Smooth muscle cell (in vitro differentiated cells): ENCODE measurements around the gene BHMT. TPM values are rescaled to one million over a fixed set of nuclear protein-coding genes. Genes with fewer than 3 reads are reported as not detected.
"Not testable (repeated sequence)": the region's sequence is repeated elsewhere in the genome, so short reads cannot be mapped to it uniquely, and the experiment has no call there.

Experiments used
- DNase-seq: peaks from one replicate; lab custom pipeline; 2025; ENCODE audit not compliant: unreplicated experiment; lab: John Stamatoyannopoulos, UW
- H2AFZ ChIP-seq: fragments of 200-600 bp; sonication (generic); 2 replicates; pipeline ENCODE4 v1.6.0; 2016; ENCODE audit warnings: antibody characterized with exemption, low read depth, mild to moderate bottlenecking
- H3F3A ChIP-seq: fragments of 200-600 bp; sonication (generic); 2 replicates; pipeline ENCODE4 v1.6.0; 2017; ENCODE audit warnings: antibody characterized with exemption, low read depth
- H3K27ac ChIP-seq: fragments of 200-600 bp; sonication (generic); 2 replicates; pipeline ENCODE4 v1.5.1; 2016; ENCODE audit warnings: low read depth, mild to moderate bottlenecking
- H3K27me3 ChIP-seq: fragments of 200-600 bp; sonication (generic); 2 replicates; pipeline ENCODE4 v1.6.1; 2016; ENCODE audit warnings: low read depth, mild to moderate bottlenecking
- H3K36me3 ChIP-seq: fragments of 200-600 bp; sonication (generic); 2 replicates; pipeline ENCODE4 v1.5.1; 2016; ENCODE audit warnings: low read depth
- H3K4me1 ChIP-seq: fragments of 200-600 bp; sonication (generic); 2 replicates; pipeline ENCODE4 v1.5.1; 2016; ENCODE audit warnings: low read depth
- H3K4me2 ChIP-seq: fragments of 200-600 bp; sonication (generic); 2 replicates; pipeline ENCODE4 v1.6.0; 2016; ENCODE audit warnings: mild to moderate bottlenecking
- H3K4me3 ChIP-seq: fragments of 200-600 bp; sonication (generic); 2 replicates; pipeline ENCODE4 v1.5.1; 2016; ENCODE audit warnings: mild to moderate bottlenecking
- H3K79me2 ChIP-seq: fragments of 200-600 bp; sonication (generic); 2 replicates; pipeline ENCODE4 v1.6.0; 2016; ENCODE audit warnings: low read depth, mild to moderate bottlenecking
- H3K9ac ChIP-seq: fragments of 200-600 bp; sonication (generic); 2 replicates; pipeline ENCODE4 v1.6.0; 2016; ENCODE audit warnings: low read depth
- H3K9me3 ChIP-seq: fragments of 200-600 bp; sonication (generic); replicated peaks from 2 replicates; pipeline ENCODE4 v1.5.1; 2016; ENCODE audit warnings: low read depth
- H4K20me1 ChIP-seq: fragments of 200-600 bp; sonication (generic); 2 replicates; pipeline ENCODE4 v1.6.0; 2016; ENCODE audit warnings: low read depth
- WGBS: methylation state at CpG from one replicate; pipeline ENCODE4 v1.1.7; 2016; ENCODE audit warnings: low lambda C conversion rate; 5-methylcytosine and 5-hydroxymethylcytosine counted together
- polyA plus RNA-seq: library from polyadenylated mRNA; unstranded; fragments of >200 nt; fragmentation: Nextera tagmentation; extraction: Ambion mirVana; gene quantifications from 2 replicates; pipeline ENCODE4 v1.2.1, GENCODE V29; 2016
- total RNA-seq: library from RNA; depleted of rRNA; stranded (reverse); fragments of >200 nt; gene quantifications from 2 replicates; pipeline ENCODE4 v1.2.3, GENCODE V29; 2014
- TF ChIP-seq, protein P1 (sequence below): fragments of 200-600 bp; sonication (generic); IDR thresholded peaks from 2 replicates; pipeline ENCODE4 v1.5.1; 2017; ENCODE audit warnings: borderline replicate concordance, mild to moderate bottlenecking, antibody characterized with exemption; ENCODE audit not compliant: insufficient read depth, poor library complexity, severe bottlenecking

BHMT gene
- total and polyA plus RNA-seq, 2 experiments from 2014 or later = not detected

DNA sequence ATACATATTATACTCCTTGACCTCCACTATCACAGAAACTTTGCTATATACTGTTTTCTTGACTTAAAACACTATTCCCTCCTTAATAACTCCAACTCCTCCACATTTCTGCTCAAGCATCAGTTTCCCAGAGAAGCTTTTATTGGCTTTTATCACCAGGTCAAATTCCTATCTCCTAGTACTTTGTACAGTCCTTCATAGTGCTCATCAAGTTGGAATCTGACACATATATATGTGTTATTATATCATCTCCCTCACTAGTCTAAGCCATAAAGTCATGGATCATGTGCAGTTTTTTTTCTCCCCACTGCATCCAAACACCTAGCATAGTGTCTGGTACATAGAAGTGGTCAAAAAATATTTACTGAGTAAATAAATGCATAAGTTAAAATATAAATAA, 59.1 kb downstream of the BHMT start:
- TF ChIP-seq, protein P1, sequence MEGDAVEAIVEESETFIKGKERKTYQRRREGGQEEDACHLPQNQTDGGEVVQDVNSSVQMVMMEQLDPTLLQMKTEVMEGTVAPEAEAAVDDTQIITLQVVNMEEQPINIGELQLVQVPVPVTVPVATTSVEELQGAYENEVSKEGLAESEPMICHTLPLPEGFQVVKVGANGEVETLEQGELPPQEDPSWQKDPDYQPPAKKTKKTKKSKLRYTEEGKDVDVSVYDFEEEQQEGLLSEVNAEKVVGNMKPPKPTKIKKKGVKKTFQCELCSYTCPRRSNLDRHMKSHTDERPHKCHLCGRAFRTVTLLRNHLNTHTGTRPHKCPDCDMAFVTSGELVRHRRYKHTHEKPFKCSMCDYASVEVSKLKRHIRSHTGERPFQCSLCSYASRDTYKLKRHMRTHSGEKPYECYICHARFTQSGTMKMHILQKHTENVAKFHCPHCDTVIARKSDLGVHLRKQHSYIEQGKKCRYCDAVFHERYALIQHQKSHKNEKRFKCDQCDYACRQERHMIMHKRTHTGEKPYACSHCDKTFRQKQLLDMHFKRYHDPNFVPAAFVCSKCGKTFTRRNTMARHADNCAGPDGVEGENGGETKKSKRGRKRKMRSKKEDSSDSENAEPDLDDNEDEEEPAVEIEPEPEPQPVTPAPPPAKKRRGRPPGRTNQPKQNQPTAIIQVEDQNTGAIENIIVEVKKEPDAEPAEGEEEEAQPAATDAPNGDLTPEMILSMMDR = no peak
- DNase-seq = no peak

DNA sequence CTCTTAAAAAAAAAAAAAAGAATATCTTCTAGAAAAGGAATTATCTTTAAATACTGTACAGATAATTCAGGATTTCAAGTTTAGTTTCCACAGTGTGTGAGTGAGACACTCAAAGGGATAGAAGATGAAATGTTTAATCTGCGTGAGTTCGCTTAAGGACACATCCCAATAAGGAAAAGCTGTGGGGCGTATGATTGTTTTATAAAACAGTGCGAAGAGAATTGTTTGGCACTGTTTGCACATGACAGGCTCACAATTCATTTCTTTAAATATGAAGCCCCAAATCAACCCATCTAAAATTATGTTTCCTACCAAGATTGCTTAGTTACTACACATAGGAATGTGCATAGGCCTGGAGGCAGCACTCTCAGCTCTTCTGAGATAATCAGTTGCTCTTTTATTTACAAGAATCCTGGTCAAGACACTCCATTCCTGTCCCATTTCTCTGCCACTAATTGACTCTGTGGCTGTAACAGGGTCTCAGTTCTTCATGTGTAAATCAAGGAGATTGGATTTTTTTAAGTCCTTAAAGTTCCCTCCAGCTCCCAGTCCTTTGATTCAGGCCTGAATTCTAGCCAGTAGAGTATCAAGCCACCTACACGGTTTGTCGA, 60.1 kb downstream of the BHMT start:
- Histone ChIP-seq H2AFZ (no peak overlapping the region), H4K20me1 (no peaks in the 10 kb centered on the region), H3K79me2 (no peaks in the 10 kb centered on the region), H3K4me2 (no peak overlapping the region), H3K36me3 (no peaks in the 10 kb centered on the region), H3K9ac (no peak overlapping the region), H3K27me3 (no peaks in the 10 kb centered on the region), H3K4me3 (no peak overlapping the region), H3K9me3 (no peaks in the 10 kb centered on the region), H3K27ac (no peak overlapping the region), H3K4me1 (peaks cover 4% of the 10 kb centered on the region), H3F3A (no peaks in the 10 kb centered on the region)
- TF ChIP-seq, protein P1 = no peak
- WGBS = 84% methylated on average over 6 of the region's 6 CpGs
- no peak for DNase-seq

More for the DNA sequence above, 59.1 kb downstream of the BHMT start:
- H3K27me3 ChIP-seq = no peaks in the 10 kb centered on the region
- no peak overlapping the region for H2AFZ ChIP-seq
- no peaks in the 10 kb centered on the region for H4K20me1 ChIP-seq
- peaks cover 4% of the 10 kb centered on the region for H3K4me1 ChIP-seq
- no peak overlapping the region for H3K4me3 ChIP-seq
- no peaks in the 10 kb centered on the region for H3F3A ChIP-seq
- no peaks in the 10 kb centered on the region for H3K36me3 ChIP-seq
- no peak overlapping the region for H3K9ac ChIP-seq
- H3K9me3 ChIP-seq = no peaks in the 10 kb centered on the region
- no peaks in the 10 kb centered on the region for H3K79me2 ChIP-seq
- no peak overlapping the region for H3K27ac ChIP-seq
- H3K4me2 ChIP-seq = no peak overlapping the region

DNA sequence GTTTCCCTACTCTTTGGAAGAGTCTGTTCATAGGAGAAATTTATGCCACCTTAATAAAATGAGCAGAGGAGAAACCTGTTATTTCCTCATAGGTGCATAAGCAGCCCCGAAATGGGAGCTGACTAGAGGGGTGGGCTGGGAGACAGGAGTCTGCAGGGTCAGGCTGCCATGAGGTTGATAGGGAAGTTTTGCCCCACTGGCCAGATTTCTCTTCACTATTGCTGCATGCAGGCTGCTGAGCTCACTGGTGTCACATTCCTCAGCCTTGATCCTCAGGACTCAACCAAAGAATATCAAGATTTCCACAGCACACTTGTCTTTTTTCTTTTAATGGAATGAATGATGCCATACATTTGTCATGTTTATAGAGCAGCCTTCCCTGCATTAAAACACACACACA, 60.7 kb downstream of the BHMT start:
- no peak overlapping the region for H3K4me3 ChIP-seq
- 75% methylated on average over 1 of the region's 1 CpG for WGBS
- no peak for DNase-seq
- H3F3A ChIP-seq = no peaks in the 10 kb centered on the region
- no peaks in the 10 kb centered on the region for H3K79me2 ChIP-seq
- H2AFZ ChIP-seq = no peak overlapping the region
- peaks cover 4% of the 10 kb centered on the region for H3K4me1 ChIP-seq
- no peaks in the 10 kb centered on the region for H4K20me1 ChIP-seq
- no peaks in the 10 kb centered on the region for H3K9me3 ChIP-seq
- H3K27me3 ChIP-seq = no peaks in the 10 kb centered on the region
- H3K27ac ChIP-seq = no peak overlapping the region
- H3K9ac ChIP-seq = no peak overlapping the region
- H3K36me3 ChIP-seq = no peaks in the 10 kb centered on the region
- H3K4me2 ChIP-seq = no peak overlapping the region
- TF ChIP-seq, protein P1 = no peak

DNA sequence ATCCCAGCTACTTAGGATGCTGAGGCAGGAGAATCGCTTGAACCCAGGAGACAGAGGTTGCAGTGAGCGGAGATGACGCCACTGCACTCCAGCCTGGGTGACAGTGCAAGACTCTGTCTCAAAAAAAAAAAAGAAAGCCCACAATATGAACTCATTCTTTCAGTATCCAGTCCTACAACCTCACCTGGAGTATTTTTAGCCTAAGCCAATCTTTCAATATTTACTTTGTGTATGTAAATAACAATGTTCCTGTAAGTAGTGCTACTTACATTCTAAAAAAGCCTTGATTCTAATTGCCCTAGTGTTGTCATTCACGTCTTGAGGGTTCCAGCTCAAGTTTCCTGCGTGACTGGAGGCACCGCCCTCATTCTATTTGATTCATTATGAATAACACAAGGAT, 62.0 kb downstream of the BHMT start:
- H3K9ac ChIP-seq = no peak overlapping the region
- no peaks in the 10 kb centered on the region for H3K36me3 ChIP-seq
- no peaks in the 10 kb centered on the region for H3K27me3 ChIP-seq
- no peak for DNase-seq
- 83% methylated on average over 6 of the region's 6 CpGs for WGBS
- H3K27ac ChIP-seq = no peak overlapping the region
- H4K20me1 ChIP-seq = no peaks in the 10 kb centered on the region
- no peak overlapping the region for H3K4me3 ChIP-seq
- H3K79me2 ChIP-seq = no peaks in the 10 kb centered on the region
- H2AFZ ChIP-seq = no peak overlapping the region
- TF ChIP-seq, protein P1 = no peak
- no peak overlapping the region for H3K4me2 ChIP-seq
- H3K9me3 ChIP-seq = no peaks in the 10 kb centered on the region
- H3K4me1 ChIP-seq = peaks cover 4% of the 10 kb centered on the region
- no peaks in the 10 kb centered on the region for H3F3A ChIP-seq

DNA sequence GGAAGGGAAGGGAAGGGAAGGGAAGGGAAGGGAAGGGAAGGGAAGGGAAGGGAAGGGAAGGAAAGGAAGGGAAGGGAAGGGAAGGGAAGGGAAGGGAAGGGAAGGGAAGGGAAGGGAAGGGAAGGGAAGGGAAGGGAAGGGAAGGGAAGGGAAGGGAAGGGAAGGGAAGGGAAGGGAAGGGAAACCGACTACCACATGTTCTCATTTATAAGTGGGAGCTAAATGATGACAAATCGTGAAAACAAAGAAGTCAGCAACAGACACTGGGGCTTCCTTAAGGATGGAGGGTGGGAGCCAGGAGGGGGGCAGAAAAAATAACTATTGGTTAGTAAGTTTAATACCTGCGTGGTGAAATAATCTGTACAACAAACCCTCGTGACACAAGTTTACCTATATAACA, 68.8 kb downstream of the BHMT start:
- H3K27ac ChIP-seq, H3K9ac ChIP-seq, H3K36me3 ChIP-seq, H3K9me3 ChIP-seq, H3K27me3 ChIP-seq, H3K4me2 ChIP-seq, H2AFZ ChIP-seq, DNase-seq, H3K4me1 ChIP-seq, H3F3A ChIP-seq, H4K20me1 ChIP-seq, H3K4me3 ChIP-seq, H3K79me2 ChIP-seq: not testable (repeated sequence)
- WGBS = 92% methylated on average over 4 of the region's 4 CpGs
